GM19324 (cell line): ENCODE measurements around the gene PSMB4.
"Not testable (repeated sequence)": the region's sequence is repeated elsewhere in the genome, so short reads cannot be mapped to it uniquely, and the experiment has no call there.

ENCODE experiments used
- ATAC-seq: cut with Tn5 transposase; IDR thresholded peaks from one replicate; pipeline ENCODE4 v1.9.1; 2021; ENCODE audit warnings: mild to moderate bottlenecking, moderate library complexity; ENCODE audit not compliant: unreplicated experiment, low FRiP score

PSMB4 gene

DNA sequence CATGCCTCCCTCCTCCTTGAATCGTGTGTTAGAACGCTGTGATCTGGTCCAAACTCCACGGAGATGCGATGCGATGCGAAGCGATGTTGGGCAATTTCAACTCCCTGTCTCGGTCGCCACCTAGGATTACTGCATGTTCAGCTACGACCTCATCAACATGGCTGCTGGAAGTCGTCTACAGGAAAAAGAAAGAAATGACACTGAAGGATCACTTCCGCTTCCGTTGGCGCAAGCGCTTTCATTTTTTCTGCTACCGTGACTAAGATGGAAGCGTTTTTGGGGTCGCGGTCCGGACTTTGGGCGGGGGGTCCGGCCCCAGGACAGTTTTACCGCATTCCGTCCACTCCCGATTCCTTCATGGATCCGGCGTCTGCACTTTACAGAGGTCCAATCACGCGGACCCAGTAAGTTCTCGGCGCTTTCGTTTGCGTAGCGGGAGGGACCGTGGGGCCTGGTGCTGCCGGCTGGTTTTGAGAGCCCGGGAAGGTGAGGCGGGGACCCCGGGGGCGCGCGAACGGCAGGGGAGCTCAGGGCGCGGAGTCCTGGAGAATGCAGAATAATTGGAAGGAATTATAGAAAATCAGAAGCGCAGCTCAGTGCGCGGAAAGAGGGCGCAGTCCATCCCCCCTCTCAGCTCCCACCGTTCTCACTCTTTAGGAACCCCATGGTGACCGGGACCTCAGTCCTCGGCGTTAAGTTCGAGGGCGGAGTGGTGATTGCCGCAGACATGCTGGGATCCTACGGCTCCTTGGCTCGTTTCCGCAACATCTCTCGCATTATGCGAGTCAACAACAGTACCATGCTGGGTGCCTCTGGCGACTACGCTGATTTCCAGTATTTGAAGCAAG is at the start of gene PSMB4:
PSMB4 (plus strand) TSS at position 250 of the 848 bp plus-strand sequence; CDS start at position 265, 15 bp downstream.
- ATAC-seq = peak; percentile 75

DNA sequence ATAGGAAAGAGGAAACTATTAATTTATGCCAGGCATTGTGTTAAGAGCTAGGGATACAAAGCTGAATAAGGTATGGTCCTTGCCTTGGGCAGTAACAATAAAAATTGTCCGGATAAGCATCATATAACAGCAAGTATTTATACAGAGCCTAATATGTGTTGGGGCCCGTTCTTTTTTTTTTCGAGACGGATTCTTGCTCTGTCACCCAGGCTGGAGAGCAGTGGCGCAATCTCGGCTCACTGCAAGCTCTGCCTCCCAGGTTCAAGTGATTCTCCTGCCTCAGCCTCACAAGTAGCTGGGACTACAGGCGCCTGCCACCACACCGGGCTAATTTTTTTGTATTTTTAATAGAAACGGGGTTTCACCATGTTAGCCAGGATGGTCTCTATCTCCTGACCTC is 49.0 kb upstream of the PSMB4 start:
- ATAC-seq = not testable (repeated sequence)

DNA sequence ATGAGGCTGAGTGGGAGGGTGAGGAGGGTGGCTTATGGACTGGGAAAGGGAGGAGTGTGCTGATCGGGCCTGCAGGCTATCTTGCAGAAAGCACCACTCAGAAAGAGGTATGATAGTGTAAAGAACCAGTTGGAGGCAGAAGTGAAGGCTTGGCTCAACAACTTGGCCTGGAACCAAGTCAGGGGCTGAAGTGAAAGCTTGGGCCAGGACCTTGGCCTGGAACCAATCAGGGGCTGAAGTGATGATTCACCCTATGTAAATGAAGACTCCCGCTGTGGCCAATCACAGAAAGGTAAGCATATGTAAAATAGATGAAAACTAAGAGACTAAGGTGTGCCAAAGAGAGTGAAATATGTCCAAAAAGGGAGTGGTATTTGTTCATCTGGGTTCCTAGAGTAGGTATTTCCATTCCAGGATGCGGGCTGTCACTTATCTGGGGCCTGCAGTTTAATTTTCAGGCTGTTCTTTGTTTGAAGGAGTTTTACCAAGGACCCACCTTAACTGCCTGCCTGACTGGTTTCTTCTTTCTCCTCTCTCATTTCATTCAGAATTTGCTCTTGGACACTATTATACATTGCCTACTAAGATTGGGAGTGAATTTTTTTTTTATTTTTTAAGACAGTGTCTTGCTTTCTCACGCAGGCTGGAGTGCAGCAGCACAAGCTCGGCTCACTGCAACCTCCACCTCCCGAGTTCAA is 47.2 kb upstream of the PSMB4 start:
- ATAC-seq = no peak

DNA sequence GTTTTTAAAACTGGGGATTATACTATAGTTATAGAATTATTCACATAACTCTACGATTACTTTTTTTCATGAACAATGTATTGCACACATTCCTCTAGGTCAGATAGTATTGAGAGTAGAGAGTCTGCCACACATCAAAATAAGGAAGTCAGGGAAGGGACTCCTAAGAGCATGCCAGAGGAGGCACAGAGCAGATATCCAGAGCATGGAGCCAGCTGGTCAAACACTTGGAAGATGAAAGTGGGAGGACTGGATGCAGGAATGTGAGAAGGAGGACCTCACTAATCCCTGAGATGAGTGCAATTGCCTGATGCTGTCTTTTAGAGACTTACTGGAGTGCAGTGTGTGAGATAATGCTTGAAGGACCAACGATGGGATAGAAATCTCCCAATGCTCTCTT is 42.7 kb upstream of the PSMB4 start:
- ATAC-seq = no peak

DNA sequence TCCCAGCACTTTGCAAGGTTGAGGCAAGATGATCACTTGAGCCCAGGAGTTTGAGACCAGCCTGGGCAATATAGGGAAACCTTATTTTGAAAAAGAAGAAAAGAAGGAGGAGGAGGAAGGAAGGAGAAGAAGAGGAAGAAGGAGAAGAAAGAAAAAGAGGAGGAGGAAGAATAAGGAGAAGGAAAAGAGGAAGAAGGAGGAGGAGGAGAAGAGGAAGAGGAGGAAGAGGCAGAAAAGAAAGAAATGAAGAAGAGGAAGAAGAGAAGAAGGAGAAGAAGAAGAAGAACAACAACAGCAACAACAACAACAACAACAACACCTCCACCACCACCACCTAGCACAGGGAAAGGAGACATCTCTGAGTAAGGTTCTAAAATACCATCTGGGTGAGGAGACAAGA is 37.5 kb upstream of the PSMB4 start:
- ATAC-seq = no peak

DNA sequence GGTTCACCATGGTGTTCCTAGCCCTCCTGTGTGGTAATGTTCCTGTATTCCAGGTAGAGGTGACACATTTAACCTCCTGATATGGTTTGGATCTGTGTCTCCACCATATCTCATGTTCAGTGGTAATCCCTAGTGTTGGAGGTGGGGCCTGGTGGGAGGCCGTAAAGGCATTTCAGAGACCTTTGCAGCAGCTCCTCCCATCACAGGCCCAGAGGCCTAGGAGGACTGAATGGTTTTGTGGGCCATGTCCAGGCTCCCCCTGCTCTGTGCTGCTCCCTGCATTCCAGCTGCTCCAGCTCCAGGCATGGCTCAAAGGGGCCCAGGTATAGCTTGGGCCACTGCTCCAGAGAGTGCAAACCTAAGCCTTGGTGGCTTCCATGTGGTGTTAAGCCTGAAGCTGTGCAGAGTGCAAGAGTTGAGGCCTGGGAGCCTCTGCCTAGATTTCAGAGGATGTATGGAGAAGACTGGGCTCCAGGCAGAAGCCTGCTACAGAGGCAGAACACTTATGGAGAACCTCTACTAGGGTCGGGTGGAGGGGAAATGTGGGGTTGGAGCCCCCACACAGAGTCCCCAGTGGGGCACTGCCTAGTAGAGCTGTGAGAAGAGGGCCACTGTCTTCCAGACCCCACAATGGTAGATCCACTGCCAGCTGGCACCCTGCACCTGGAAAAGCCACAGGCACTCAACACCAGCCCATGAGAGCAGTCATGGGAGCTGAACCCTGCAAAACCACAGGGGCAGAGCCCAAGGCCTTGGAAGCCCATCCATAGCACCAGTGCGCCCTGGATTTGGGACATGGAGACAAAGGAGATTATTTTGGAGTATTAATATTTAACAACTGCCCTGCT is 36.8 kb upstream of the PSMB4 start:
- ATAC-seq = no peak

DNA sequence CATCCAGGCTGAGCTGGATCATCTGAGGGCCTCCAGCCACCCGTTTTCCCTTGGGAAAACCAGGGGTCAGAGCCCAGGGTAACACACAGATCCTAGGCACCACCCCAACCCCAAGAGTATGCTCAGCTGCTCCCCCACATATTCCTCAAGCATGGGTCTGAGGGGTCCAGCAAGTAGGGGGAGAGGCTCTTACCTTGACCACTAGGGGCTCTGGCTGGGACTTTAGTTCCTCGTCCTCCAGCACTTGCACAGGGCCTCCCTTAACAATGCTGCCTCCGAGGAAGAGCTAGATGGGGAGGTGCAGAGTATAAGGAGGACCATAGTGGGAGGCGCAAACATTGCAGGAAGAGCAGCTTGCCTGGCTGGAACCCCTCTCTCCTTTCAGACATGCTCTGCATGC is 34.4 kb upstream of the PSMB4 start:
- no peak for ATAC-seq

DNA sequence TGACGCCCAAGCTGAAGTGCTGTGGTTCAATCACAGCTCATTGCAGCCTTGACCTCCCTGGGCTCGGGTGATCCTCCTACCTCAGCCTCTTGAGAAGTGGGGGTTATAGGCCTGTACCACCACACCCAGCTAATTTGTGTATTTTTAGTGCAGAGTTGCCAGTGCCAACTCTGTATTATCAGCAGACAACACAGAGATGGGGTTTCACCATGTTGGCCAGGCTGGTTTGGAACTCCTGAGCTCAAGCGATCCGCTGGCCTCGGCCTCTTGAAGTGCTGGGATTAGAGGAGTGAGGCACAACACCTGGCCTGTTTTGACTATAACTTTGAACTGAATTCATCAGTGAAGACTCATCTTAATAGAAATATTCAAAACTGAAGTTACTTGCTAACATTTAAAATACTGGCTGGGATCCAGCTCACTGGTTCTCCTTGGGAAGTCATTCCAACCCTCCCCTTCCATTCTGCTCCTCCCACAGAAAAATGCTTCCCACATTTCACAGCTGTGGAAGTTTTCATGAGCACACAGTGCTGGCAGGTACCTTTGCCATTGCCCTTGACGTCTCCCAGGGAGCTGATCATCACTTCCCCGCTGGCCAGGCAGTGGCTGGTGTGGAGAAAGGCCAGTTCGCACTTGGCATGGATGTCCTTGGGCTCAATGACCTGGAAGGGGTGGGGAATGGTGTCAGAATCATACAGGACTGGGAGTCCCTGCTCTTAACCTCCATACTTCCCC is 31.5 kb upstream of the PSMB4 start:
- no peak for ATAC-seq

DNA sequence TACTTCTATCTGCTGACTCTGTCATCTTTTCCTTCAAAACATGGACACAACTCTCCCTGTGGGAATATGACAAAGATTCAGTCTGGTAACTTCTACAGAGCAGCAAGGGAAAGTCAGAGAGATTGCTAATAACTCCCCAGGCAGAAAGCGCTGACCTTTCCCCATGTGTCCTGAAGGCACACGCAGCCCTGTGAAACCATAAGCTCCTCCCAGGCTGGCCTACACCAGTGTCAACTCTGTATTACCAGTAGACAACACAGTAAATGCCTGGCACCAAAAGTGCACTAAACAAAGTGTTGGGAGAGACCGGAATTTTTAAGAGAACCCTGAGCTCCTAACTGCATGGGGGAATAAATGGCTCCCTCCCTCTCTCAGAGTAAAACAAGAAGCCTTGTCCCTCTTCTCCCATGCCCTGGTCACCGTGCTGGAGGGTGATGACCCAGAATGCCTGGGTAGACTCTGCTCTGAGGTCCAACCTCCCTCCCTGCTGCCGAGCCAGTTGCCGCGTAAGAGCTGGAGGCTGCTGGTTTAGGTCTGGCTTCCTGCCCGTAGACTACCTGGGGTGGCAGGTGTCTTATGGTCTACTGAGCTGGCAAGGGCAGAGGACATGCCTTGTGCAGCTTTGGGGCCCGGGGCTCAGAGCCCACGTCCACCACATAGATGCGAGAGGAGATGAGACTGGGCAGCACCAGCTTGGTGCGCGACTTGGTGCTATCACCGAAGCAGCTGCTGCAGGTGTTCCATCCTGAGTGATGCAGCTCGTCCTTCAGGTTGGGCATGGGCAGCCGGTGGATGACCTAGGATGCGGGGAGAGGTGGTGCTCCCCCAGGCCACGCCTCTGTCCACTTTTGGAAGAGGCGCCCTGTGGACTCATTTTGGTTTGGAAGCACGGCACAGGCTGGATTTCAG is 30.7 kb upstream of the PSMB4 start:
- no peak for ATAC-seq

DNA sequence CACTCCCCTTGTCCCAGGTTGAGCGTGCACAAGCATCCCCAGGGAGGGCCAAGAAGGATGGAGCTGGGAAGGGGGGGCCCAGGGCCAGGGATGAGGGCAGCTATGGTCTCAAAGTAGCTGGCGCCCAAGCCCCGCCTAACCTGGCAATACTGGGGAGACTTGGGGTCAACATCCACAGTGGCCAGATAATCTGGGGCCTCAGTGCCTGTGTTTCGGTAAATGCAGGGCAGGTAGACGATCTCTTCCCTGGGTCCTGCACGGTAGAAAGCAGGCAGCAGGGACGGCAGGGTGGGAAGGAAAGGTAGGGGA is 30.1 kb upstream of the PSMB4 start:
- ATAC-seq = no peak

DNA sequence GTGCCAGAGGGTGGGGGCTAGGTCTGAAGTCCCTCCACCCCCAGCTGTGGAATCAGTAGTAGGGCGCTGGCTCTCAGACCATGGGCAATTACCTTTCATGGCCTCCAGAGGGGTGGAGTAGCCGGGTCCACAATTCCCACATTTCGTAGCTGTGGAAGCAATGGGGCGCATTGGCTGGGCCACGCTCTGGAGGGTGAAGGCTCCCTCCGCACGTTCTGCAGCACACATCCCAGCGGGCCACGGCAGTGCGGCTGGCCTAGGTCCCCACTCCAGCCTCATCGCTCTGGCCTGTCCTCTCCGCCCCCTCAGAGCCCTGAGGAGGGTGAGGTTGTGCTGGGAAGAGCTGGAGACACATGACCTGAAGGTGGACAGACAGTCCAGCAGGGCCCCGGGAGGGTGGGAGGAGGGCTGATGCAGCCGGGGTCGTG is 29.7 kb upstream of the PSMB4 start:
- ATAC-seq = no peak

DNA sequence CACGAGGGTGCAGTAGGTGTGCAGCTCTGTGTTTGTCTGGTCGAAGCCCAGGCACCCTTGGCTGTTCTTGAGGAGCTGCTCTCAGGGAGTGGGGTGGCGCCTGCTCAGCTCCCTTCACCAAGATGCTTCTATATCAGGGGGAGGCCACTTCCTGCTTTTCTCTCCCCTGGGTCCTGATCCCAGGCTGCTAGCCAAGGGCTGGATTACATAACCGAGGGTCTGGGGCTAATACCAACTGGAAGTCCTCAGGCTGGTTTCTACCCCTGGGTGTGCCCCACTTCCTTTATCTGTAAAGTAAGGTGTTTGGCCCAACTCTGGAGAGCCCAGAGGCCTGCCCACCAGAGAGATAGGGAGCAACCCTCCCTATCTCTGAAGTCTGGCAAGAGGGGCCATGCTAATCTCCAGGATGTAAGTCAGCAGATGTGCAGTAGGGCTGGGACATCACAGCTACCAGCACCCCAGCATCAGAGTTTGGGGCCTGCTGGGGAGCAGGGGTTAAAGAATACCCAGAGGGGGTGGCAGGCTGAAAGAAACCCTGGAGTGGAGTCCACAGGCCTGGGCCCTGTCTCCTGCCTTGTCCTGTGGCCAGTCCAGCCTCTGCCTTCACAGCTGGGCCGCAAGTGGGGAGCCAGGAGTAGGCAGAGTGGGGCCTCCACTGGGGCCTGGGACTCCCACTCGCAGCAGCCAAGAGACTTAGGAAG is 29.0 kb upstream of the PSMB4 start:
- ATAC-seq = no peak

DNA sequence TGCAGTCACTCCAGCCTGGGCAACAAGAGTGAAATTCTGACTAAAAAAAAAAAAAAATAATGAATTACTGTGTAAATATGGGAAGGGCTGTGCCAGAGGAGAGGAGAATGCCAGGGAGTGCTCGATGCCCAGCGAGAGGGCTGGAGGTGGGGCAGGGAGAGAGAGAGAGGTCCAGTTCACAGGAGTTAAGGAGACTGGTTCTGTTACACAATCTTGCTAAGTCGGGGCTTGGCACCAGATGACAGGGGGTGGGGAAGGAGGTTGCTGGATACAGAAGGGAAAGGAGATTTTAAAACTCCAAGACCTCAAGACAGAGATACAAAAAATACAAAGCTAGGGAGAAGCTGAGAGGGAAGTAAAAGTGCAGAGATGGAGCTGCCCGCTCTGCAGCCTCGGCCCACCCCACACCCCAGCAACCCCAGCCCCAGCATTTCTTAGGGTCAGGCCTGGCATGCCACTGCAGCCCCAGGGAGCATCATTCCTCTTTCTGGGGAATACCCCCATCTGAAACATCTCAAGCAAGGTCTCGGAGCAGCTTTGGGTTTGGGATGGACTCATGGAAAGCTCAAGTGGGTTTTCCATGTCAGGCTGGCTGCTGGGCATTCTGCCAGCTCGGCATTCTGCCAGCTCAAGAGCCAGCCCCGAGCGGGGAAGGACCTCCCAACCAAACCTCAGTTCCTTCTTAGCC is 27.9 kb upstream of the PSMB4 start:
- no peak for ATAC-seq

DNA sequence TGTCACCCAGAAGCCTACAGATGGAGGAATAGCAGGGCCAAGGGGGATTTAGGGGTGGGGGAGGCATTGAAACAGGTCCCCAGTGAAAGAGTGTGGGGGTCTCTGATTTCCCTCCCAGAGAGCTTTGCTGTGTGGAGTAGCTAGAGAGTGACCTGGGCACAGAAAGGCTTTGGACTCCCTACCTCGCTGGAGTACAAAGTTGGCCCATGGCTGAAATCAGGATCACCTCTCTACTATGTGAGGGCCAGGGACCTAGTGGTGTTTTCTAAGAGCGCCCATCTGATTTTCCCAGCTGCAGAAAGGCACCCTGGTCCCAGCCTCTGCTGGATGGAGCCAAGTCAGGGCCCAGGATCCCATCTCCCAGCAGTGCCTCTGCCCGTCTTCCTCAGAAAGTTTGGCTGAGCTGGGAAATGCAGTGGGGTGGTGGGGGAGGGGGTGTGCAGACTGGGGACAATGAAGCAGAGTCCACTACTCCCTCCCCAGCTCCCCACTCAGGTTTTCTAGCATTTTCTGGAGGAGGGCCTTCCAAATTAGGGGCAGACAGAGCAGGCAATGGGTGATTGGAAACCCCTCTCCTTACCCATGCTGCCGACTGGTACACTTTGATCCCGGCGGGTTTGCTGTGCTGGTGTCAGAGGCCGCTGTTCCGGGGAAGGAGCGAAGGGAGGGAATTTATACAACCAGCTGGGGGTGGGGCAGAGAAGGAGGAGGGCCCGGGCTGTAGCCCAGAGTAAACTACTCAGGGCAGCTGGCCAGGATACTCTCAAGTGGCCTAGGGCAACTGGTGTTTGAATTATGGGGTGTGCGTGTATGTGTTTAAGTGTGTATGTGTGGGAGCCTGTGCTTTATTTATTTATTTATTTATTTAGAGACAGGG is 27.1 kb upstream of the PSMB4 start, which contains the start of gene SELENBP1:
SELENBP1 (minus strand) TSS at position 648 of the 877 bp plus-strand sequence; CDS start at position 584, 64 bp downstream.
- ATAC-seq = no peak

DNA sequence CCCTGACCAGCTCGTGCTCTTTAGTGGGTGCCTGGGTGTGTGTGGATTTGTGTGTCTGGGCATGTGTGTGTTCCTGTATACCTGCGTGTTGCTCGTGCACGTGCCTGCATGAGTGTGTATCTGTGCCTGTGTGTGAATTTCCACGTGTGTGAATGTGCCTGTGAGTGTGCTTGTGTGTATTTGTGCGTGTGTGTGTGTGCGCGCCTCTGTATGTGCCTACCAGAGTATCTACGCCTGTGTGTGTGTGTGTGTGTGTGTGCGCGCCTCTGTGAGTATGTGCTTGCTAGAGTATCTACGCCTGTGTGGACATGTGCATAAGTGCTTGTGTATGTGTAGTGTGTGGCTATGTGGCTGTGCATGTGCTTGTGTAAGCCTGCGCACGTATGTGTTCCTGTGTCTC is 26.2 kb upstream of the PSMB4 start:
- ATAC-seq = no peak

DNA sequence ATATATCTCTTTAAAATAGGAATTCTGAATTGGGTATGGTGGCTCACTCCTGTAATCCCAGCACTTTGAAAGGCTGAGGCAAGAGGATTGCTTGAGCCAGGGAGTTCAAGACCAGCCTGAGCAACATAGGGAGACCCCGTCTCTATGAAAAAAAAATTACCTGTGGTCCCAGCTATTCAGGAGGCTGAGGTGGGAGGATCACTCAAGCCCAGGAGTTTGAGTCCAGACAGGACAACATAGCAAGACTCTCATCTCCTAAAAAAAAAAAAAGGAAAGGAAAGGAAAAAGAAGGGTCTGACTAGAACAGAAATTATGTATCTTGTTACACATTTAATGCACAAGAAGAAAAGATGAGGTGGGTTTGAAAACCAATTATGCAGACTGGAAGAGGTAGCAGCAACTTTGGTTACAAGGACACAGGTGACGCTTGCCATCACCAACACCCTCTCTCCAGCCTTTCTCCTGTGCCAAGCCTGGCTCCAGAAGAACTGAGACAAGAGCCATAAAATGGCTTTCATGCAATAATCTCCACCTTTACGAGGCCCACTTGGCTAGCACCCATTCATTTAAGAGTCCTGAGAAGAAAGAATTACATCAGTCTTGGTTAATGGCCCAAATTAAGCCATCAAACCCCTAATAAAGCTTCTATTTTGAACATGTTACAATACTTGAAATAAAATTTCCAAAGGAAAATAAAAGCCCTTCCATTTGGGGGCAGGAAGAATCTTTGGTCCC is 22.1 kb upstream of the PSMB4 start:
- ATAC-seq = no peak

DNA sequence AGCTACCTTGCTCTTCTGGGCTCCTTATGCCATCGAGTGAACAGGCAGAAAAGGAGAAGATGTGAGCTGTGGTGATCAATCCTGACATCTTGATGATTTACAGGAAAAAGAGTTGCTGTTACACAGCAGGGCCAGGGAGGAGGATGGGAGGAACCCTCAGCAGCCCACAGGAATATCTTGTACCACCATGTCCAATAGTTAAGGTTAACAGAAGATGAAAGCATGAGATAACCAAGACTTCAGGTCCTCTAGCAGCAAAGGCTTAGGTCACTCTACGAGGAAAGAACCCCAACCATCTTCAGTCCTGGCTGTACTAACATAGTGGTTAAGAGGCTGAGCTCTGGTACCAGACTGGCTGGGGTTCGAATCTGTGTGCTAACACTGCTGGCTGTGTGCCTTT is 14.8 kb upstream of the PSMB4 start:
- ATAC-seq = no peak
